Ishikawa (cell line): Measurements from ENCODE around the gene PTGER1.

Experiments
- CEBPB ChIP-seq: IDR thresholded peaks from 2 replicates; pipeline ENCODE4 v1.6.1; 2012
- CREB1 ChIP-seq: IDR thresholded peaks from 2 replicates; pipeline ENCODE4 v1.6.1; 2012; ENCODE audit warnings: low read depth
- EGR1 ChIP-seq: IDR thresholded peaks from 2 replicates; pipeline ENCODE4 v1.6.1; 2012
- EP300 ChIP-seq: IDR thresholded peaks from 2 replicates; pipeline ENCODE4 v1.6.1; 2012; ENCODE audit warnings: borderline replicate concordance
- FOXM1 ChIP-seq: IDR thresholded peaks from 2 replicates; pipeline ENCODE4 v1.6.1; 2012; ENCODE audit warnings: low read depth, borderline replicate concordance
- NFIC ChIP-seq: IDR thresholded peaks from 2 replicates; pipeline ENCODE4 v1.6.1; 2012
- RAD21 ChIP-seq: IDR thresholded peaks from 2 replicates; pipeline ENCODE4 v1.6.1; 2012; ENCODE audit warnings: low read depth
- REST ChIP-seq: IDR thresholded peaks from 2 replicates; pipeline ENCODE4 v1.6.1; 2012; ENCODE audit warnings: low read depth, mild to moderate bottlenecking
- TAF1 ChIP-seq: IDR thresholded peaks from 2 replicates; pipeline ENCODE4 v1.6.1; 2012; ENCODE audit warnings: low read depth, mild to moderate bottlenecking
- USF1 ChIP-seq: IDR thresholded peaks from 2 replicates; pipeline ENCODE4 v1.6.1; 2012
- YY1 ChIP-seq: IDR thresholded peaks from 2 replicates; pipeline ENCODE4 v1.6.1; 2012; ENCODE audit warnings: low read depth
- ZBTB7A ChIP-seq: IDR thresholded peaks from 2 replicates; pipeline ENCODE4 v1.6.1; 2012; ENCODE audit warnings: low read depth
- TF ChIP-seq, protein P1 (sequence below): IDR thresholded peaks from 2 replicates; pipeline ENCODE4 v1.6.1; 2012

- TF ChIP-seq, protein P1, sequence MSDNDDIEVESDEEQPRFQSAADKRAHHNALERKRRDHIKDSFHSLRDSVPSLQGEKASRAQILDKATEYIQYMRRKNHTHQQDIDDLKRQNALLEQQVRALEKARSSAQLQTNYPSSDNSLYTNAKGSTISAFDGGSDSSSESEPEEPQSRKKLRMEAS: no peak
- TF ChIP-seq FOXM1: no peak
- TF ChIP-seq TAF1: no peak
- no peak for TF ChIP-seq YY1
- no peak for TF ChIP-seq REST
- no peak for TF ChIP-seq USF1
- no peak for TF ChIP-seq EP300
- no peak for TF ChIP-seq NFIC
- no peak for TF ChIP-seq RAD21
- TF ChIP-seq ZBTB7A: no peak
- TF ChIP-seq CREB1: no peak
- no peak for TF ChIP-seq EGR1
- no peak for TF ChIP-seq CEBPB
These were observed 25.8 kb downstream of the PTGER1 start for GRCh38 chr19:14449321-14449720.
